Mucosa of descending colon (tissue), 3 donors: ENCODE results near the gene PRRC2B. TPM values are rescaled to one million over a fixed set of nuclear protein-coding genes. Genes with fewer than 3 reads are reported as not detected.

ENCODE experiments used
- ATAC-seq: fragments of 200-7000 bp; cut with Tn5 transposase; one replicate; pipeline ENCODE4 v1.9.1; 2020; ENCODE audit warnings: mild to moderate bottlenecking, moderate library complexity
- DNase-seq, 3 donors: peaks; one replicate each; pipeline ENCODE4 v3.0.0-alpha.2; 2020
- H3K36me3 ChIP-seq: fragments of 200-600 bp; one replicate; pipeline ENCODE4 v1.8.0; 2021; ENCODE audit warnings: low read depth, mild to moderate bottlenecking
- H3K4me1 ChIP-seq: fragments of 200-600 bp; one replicate; pipeline ENCODE4 v1.8.0; 2021; ENCODE audit warnings: low read depth, mild to moderate bottlenecking
- H3K4me3 ChIP-seq: fragments of 200-600 bp; one replicate; pipeline ENCODE4 v1.8.0; 2021; ENCODE audit warnings: mild to moderate bottlenecking
- H3K9me3 ChIP-seq: fragments of 200-600 bp; one replicate; pipeline ENCODE4 v1.8.0; 2021; ENCODE audit warnings: mild to moderate bottlenecking
- CTCF ChIP-seq: fragments of 200-600 bp; IDR thresholded peaks from one replicate; pipeline ENCODE4 v1.8.0; 2022; ENCODE audit warnings: antibody characterized with exemption, mild to moderate bottlenecking
- intact Hi-C, 2 donors: fragments of 100-400 bp; cut with DNase I in 1 of 2; cut with micrococcal nuclease in 1 of 2; formaldehyde crosslinking; loops; one replicate each; pipeline versions ENCODE4 v1.11.0 to v1.11.1; 2022; cut with DNase I, micrococcal nuclease
- total RNA-seq, 3 donors: library from RNA; stranded (reverse); fragmentation: NEBNext Ultra II Directional in 2 of 3; extraction: Animal tissue kit (Norgen Biotek cat#: 25700) in 2 of 3; gene quantifications; one replicate each; pipeline versions ENCODE4 v1.2.1 to v1.2.4, GENCODE V29; 2021 to 2023
- donor health status: DM: no; HTN: no; CAD: no; lungs with moderate emphysema.
- donor health status: DM: no; HTN: no; CAD: no.
- donor health status: DM: no; HTN: yes; CAD: no.

The PRRC2B gene
- total RNA-seq, 3 donors from 2014 or later = 105 to 175 (median 113) TPM

GRCh38 chr9:131528886-131529505 is 135.1 kb downstream of the PRRC2B start:
- no peak overlapping the region for H3K4me3 ChIP-seq
- intact Hi-C loops = no loop called here
- H3K9me3 ChIP-seq = no peaks in the 10 kb centered on the region
- DNase-seq = no peak
- TF ChIP-seq CTCF = no peak
- no peaks in the 10 kb centered on the region for H3K36me3 ChIP-seq
- peaks cover 14% of the 10 kb centered on the region for H3K4me1 ChIP-seq
- no peak for ATAC-seq

GRCh38 chr9:131529597-131530545 is 136.0 kb downstream of the PRRC2B start:
- ATAC-seq (no peak), DNase-seq (no peak)
- peak overlapping the region; percentile 60 for H3K4me3 ChIP-seq
- peaks cover 14% of the 10 kb centered on the region for H3K4me1 ChIP-seq
- no peak for TF ChIP-seq CTCF
- intact Hi-C loops = no loop called here
- H3K36me3 ChIP-seq = no peaks in the 10 kb centered on the region
- no peaks in the 10 kb centered on the region for H3K9me3 ChIP-seq

- TF ChIP-seq CTCF = no peak
- Histone ChIP-seq H3K36me3 (no peaks in the 10 kb centered on the region), H3K4me1 (peaks cover 14% of the 10 kb centered on the region), H3K9me3 (no peaks in the 10 kb centered on the region), H3K4me3 (peak overlapping the region; percentile 60)
- ATAC-seq = peak; percentile 48
- intact Hi-C loops = no loop called here
- peak in 2 of 3 donors; percentile 52 to 60 for DNase-seq
Measured at GRCh38 chr9:131530546-131530919, 136.6 kb downstream of the PRRC2B start.

- no peak for TF ChIP-seq CTCF
- H3K4me3 ChIP-seq = peak within 1 kb of the TSS; percentile 60
- intact Hi-C loops = no loop called here
- H3K9me3 ChIP-seq = no peaks in the 10 kb centered on the region
- DNase-seq = peak; percentile 68 to 84 (median 82)
- ATAC-seq = peak; percentile 98
- H3K36me3 ChIP-seq = no peaks in the 10 kb centered on the region
- peaks cover 14% of the 10 kb centered on the region for H3K4me1 ChIP-seq
Measured at GRCh38 chr9:131530920-131531832, 137.3 kb downstream of the PRRC2B start, which contains the start of gene UCK1. Gene UCK1, minus strand, starts transcription at chr9:131531263. Its CDS starts 89 bp downstream, at chr9:131531174.

- peak in 1 of 3 donors; percentile 19 for DNase-seq
- TF ChIP-seq CTCF = no peak
- H3K4me1 ChIP-seq = peaks cover 11% of the 10 kb centered on the region
- no peaks in the 10 kb centered on the region for H3K36me3 ChIP-seq
- H3K9me3 ChIP-seq = no peaks in the 10 kb centered on the region
- no peak overlapping the region for H3K4me3 ChIP-seq
- intact Hi-C loops = no loop called here
- ATAC-seq = peak; percentile 12
Measured at GRCh38 chr9:131534721-131535237, 140.9 kb downstream of the PRRC2B start.
